Activated CD8-positive, alpha-beta memory T cell treated with anti-CD3 and anti-CD28 coated beads, Interleukin-2, amount 10 ng/mL, durations not matched to agents 7 days and 5 days (primary cell): ENCODE data around the gene STOML3. TPM values are rescaled to one million over a fixed set of nuclear protein-coding genes. Genes with fewer than 3 reads are reported as not detected.
A peak's percentile ranks its signal among the peaks of the same experiment; 100 is the strongest.
"Not testable (repeated sequence)": the region's sequence is repeated elsewhere in the genome, so short reads cannot be mapped to it uniquely, and the experiment has no call there.

Experiments
- ATAC-seq: fragments of 150-1000 bp; cut with Tn5 transposase; one replicate; pipeline ENCODE4 v1.10.0; 2021; ENCODE audit warnings: moderate library complexity
- CTCF ChIA-PET: fragments of 350-600 bp; sonication (Branson Sonifier 250); formaldehyde crosslinking; loops from one replicate; lab custom pipeline; 2021; ENCODE audit warnings: antibody characterized with exemption; lab: Charles Lee
- DNase-seq: peaks from one replicate; pipeline ENCODE4 v3.0.0-alpha.2; 2020
- H3K27ac Mint-ChIP-seq: one replicate; pipeline ENCODE4 v1.8.0; 2021; ENCODE audit warnings: mild to moderate bottlenecking, mixed read lengths
- H3K27me3 Mint-ChIP-seq: one replicate; pipeline ENCODE4 v1.8.0; 2021; ENCODE audit warnings: mixed read lengths
- H3K36me3 Mint-ChIP-seq: one replicate; pipeline ENCODE4 v1.8.0; 2021; ENCODE audit warnings: mild to moderate bottlenecking, mixed read lengths
- H3K4me1 Mint-ChIP-seq: one replicate; pipeline ENCODE4 v1.8.0; 2021; ENCODE audit warnings: mixed read lengths
- H3K4me3 Mint-ChIP-seq: one replicate; pipeline ENCODE4 v1.8.0; 2021; ENCODE audit warnings: mild to moderate bottlenecking, moderate library complexity, mixed read lengths
- H3K9me3 Mint-ChIP-seq: one replicate; pipeline ENCODE4 v1.8.0; 2022; ENCODE audit warnings: low read depth, mixed read lengths
- total RNA-seq, 2 experiments: library from RNA; stranded (reverse); gene quantifications; one replicate each; pipeline ENCODE4 v1.2.3, GENCODE V29; 2021

The STOML3 gene
- total RNA-seq, 2 experiments from 2014 or later, result not detected

GRCh38 chr13:39023316-39023715 is 32.7 kb upstream of the STOML3 start:
- CTCF ChIA-PET, result interaction anchor here (1.1 to 1.6 kb wide), 2 partner anchors 9 to 15 kb away, joined by 3 read pairs; partner anchors contain the start of genes NHLRC3 and PROSER1
- Mint-ChIP-seq H3K36me3 (peaks cover 42% of the 10 kb centered on the region), H3K4me3 (no peak overlapping the region), H3K4me1 (peaks cover 6% of the 10 kb centered on the region), H3K27me3 (no peaks in the 10 kb centered on the region), H3K27ac (no peak overlapping the region), H3K9me3 (no peaks in the 10 kb centered on the region)
- DNase-seq (no peak), ATAC-seq (no peak)

DNA sequence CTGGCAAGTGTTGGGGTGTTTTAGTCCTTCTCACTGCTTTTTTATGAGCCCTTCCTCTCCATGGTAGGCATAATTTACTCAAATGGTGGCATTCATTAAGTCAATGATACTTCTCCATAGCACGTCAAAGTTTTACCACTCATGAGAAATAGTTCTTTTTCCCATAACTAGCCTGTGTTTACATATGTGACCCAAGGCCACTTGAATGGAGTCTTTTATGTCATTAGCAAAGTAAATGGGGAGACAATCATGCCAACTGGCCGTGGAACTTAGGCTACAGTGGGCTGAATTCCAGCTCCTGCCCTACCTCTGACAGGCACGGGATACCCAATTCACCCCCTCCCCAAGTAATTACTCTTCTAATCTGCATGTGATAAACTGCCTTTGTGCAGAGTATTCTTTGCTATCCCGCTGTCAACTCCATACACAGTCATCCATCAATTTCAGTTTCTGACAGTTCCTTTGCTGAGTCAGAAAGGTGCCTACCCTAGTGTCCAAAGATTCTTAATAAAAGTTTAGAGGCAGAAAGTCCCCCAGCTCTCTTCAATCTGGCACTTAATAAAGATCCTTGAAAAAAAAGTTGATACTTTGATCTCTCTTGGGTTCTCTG is 30.3 kb upstream of the STOML3 start:
- H3K36me3 Mint-ChIP-seq, result peaks cover 43% of the 10 kb centered on the region
- H3K27ac Mint-ChIP-seq, result no peak overlapping the region

DNA sequence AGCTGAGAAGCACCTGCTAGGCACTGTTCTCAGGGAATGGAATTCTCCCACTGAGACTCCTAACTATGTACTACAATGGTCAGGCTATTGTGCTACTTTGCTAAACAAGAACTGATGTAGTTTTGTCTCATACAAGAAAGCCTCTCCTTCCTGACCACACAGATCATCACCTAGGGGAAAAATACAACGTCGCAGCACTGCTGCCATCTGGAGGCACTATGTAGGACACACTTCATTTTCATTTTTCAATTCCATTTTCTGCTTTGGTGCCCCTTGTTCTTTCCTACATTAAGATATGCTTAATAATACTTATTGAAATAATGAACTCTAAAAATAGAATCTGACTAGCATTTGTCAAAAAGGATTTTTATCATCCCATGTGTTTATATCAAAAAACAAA is 26.2 kb upstream of the STOML3 start:
- Mint-ChIP-seq H3K27ac (peak overlapping the region; percentile 72), H3K36me3 (peaks cover 56% of the 10 kb centered on the region), H3K4me3 (no peak overlapping the region), H3K9me3 (no peaks in the 10 kb centered on the region), H3K27me3 (no peaks in the 10 kb centered on the region), H3K4me1 (peaks cover 21% of the 10 kb centered on the region)
- DNase-seq (peak; percentile 60), ATAC-seq (peak; percentile 75)
- CTCF ChIA-PET, result interaction anchor here (0.6 to 1.6 kb wide), 4 partner anchors 13 to 82 kb away, joined by 3 to 4 read pairs (median 4); no protein-coding TSS in a partner anchor

More for the DNA sequence above, 30.3 kb upstream of the STOML3 start:
- ATAC-seq (no peak), DNase-seq (no peak)
- H3K9me3 Mint-ChIP-seq, result no peaks in the 10 kb centered on the region
- no peak overlapping the region for H3K4me3 Mint-ChIP-seq
- CTCF ChIA-PET, result interaction anchor here (2.4 kb wide), 1 partner anchor 17 kb away, joined by 7 read pairs; the partner anchor contains the start of genes NHLRC3 and PROSER1
- no peaks in the 10 kb centered on the region for H3K27me3 Mint-ChIP-seq
- peaks cover 21% of the 10 kb centered on the region for H3K4me1 Mint-ChIP-seq

GRCh38 chr13:39016087-39016486 is 25.5 kb upstream of the STOML3 start:
- DNase-seq, result no peak
- no peak overlapping the region for H3K4me3 Mint-ChIP-seq
- no peaks in the 10 kb centered on the region for H3K27me3 Mint-ChIP-seq
- H3K4me1 Mint-ChIP-seq, result peaks cover 21% of the 10 kb centered on the region
- peaks cover 56% of the 10 kb centered on the region for H3K36me3 Mint-ChIP-seq
- ATAC-seq, result peak; percentile 88
- H3K9me3 Mint-ChIP-seq, result no peaks in the 10 kb centered on the region
- H3K27ac Mint-ChIP-seq, result peak overlapping the region; percentile 72
- CTCF ChIA-PET, result interaction anchor here (0.8 to 1.6 kb wide), 4 partner anchors 14 to 35 kb away, joined by 3 to 4 read pairs (median 3); partner anchors contain the start of genes NHLRC3 and PROSER1

DNA sequence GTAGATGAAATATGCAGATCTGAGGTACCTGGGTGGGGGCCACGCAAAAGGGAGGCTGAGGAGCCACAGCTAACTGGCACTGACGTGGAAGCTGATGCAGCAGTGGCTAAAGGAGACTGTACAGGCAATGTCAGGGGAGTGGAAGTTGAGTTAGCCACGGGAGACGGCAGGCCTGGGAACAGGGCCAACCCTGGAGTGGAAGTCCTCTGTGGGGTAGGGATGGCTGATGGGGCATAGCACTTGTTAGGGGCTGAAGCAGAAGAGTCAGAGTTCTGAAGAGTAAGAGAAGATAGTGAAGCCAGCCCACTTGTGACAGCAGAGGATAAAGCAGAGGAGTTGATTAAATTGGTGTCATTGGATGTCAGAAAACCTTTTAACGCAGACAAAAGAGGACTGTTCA is 22.8 kb upstream of the STOML3 start:
- Mint-ChIP-seq H3K4me3 (no peak overlapping the region), H3K27ac (no peak overlapping the region), H3K4me1 (peaks cover 17% of the 10 kb centered on the region), H3K27me3 (no peaks in the 10 kb centered on the region), H3K9me3 (no peaks in the 10 kb centered on the region), H3K36me3 (peaks cover 65% of the 10 kb centered on the region)
- no peak for ATAC-seq
- no peak for DNase-seq
- CTCF ChIA-PET, result no interaction called here

DNA sequence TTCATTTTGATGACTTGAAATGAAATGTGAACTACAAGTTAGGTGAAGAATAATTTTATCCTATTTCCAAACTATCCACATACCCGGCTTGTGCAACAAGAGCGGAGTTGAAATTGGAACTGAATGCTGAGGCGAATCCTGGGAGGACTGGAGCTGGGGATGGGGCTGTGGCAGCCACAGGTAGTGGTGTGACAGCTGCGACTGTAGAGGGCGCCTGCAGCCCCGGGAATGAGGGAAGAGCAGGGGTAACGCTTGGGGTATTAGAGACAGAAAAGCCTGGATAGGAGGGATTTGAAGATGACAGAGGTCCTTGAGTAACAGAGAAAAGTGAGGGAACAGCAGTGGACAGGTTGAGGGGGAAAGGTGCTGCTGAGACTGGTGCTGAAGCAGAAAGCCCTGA is 22.0 kb upstream of the STOML3 start:
- Mint-ChIP-seq H3K4me3 (no peak overlapping the region), H3K27me3 (no peaks in the 10 kb centered on the region), H3K27ac (no peak overlapping the region), H3K9me3 (no peaks in the 10 kb centered on the region), H3K4me1 (peaks cover 9% of the 10 kb centered on the region), H3K36me3 (peaks cover 67% of the 10 kb centered on the region)
- DNase-seq, result no peak
- no peak for ATAC-seq
- CTCF ChIA-PET, result no interaction called here

DNA sequence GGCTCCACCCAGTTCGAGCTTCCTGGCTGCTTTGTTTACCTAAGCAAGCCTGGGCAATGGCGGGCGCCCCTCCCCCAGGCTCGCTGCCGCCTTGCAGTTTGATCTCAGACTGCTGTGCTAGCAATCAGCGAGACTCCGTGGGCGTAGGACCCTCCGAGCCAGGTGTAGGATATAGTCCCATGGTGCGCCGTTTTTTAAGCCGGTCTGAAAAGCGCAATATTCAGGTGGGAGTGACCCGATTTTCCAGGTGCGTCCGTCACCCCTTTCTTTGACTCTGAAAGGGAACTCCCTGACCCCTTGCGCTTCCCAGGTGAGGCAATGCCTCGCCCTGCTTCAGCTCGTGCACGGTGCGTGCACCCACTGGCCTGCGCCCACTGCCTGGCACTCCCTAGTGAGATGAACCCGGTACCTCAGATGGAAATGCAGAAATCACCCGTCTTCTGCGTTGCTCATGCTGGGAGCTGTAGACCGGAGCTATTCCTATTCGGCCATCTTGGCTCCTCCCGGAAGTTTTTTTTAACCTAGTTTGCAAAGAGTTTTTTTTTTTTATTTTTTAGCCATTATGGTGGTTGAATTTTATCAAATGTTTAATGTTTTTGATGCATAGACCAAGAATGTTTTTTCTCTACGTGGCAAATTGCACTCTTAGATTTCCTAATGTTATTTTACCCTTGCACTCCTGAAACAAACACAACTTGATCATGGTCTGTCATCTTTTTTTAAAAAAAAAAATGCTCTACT is 15.9 kb upstream of the STOML3 start:
- DNase-seq, ATAC-seq, H3K27ac Mint-ChIP-seq, H3K4me1 Mint-ChIP-seq, H3K4me3 Mint-ChIP-seq, H3K9me3 Mint-ChIP-seq, CTCF ChIA-PET, H3K27me3 Mint-ChIP-seq: not testable (repeated sequence)
- H3K36me3 Mint-ChIP-seq, result peaks cover 31% of the 10 kb centered on the region

GRCh38 chr13:38998739-38999138 is 8.1 kb upstream of the STOML3 start:
- DNase-seq, result no peak
- H3K27me3 Mint-ChIP-seq, result no peaks in the 10 kb centered on the region
- H3K36me3 Mint-ChIP-seq, result no peaks in the 10 kb centered on the region
- no peak for ATAC-seq
- H3K4me3 Mint-ChIP-seq, result no peak overlapping the region
- CTCF ChIA-PET, result no interaction called here
- H3K27ac Mint-ChIP-seq, result no peak overlapping the region
- no peaks in the 10 kb centered on the region for H3K4me1 Mint-ChIP-seq
- no peaks in the 10 kb centered on the region for H3K9me3 Mint-ChIP-seq

GRCh38 chr13:38993381-38993780 is 2.8 kb upstream of the STOML3 start:
- H3K36me3 Mint-ChIP-seq, result no peaks in the 10 kb centered on the region
- ATAC-seq (no peak), DNase-seq (no peak)
- H3K4me3 Mint-ChIP-seq, result no peak overlapping the region
- H3K4me1 Mint-ChIP-seq, result no peaks in the 10 kb centered on the region
- H3K27ac Mint-ChIP-seq, result no peak overlapping the region
- H3K27me3 Mint-ChIP-seq, result peaks cover 3% of the 10 kb centered on the region
- no peaks in the 10 kb centered on the region for H3K9me3 Mint-ChIP-seq
- CTCF ChIA-PET, result interaction anchor here (1.8 kb wide), 1 partner anchor 24 kb away, joined by 4 read pairs; no protein-coding TSS in a partner anchor

DNA sequence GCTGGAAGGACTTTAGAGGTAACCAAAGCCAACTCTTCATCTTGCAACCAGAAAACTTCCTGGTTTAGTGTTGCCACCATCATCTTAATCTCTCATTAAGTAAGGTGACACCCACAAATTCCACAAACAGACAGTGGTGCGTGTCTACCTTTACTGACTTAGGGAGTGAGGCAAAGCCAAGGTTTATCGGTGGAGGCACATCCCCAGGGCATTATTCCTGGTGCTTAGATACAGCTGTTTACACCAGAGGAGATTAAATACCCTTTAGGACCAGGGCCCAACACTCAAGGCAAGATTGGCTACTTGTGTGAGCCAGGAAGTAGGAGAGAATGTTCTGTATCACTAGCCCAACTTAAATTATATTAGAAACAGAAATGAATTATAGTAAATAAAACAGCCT is 9.5 kb downstream of the STOML3 start:
- H3K27me3 Mint-ChIP-seq, result peaks cover 13% of the 10 kb centered on the region
- ATAC-seq, result no peak

DNA sequence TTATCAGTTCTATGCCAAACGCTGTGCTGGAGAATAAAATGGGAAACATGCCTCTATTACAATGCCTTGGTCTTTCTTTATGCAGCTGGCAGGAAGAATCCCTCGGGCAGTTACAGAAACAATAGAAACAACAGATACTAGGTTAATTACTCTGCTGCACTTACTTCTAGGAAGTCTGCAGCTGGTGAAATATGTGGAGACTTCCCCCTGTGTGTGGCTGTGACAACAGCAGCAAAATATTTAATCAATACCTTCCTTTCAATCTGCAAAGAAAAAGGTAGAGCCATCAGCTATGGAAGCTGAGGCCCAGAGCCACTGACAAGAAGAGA is 9.9 kb downstream of the STOML3 start:
- Mint-ChIP-seq H3K4me3 (no peak overlapping the region), H3K9me3 (no peaks in the 10 kb centered on the region), H3K36me3 (no peaks in the 10 kb centered on the region), H3K27ac (no peak overlapping the region), H3K27me3 (peaks cover 13% of the 10 kb centered on the region), H3K4me1 (no peaks in the 10 kb centered on the region)
- CTCF ChIA-PET, result no interaction called here
- ATAC-seq, result no peak
- no peak for DNase-seq

More for the DNA sequence above, 9.5 kb downstream of the STOML3 start:
- no peak overlapping the region for H3K27ac Mint-ChIP-seq
- no peaks in the 10 kb centered on the region for H3K36me3 Mint-ChIP-seq
- no peak overlapping the region for H3K4me3 Mint-ChIP-seq
- H3K9me3 Mint-ChIP-seq, result no peaks in the 10 kb centered on the region
- H3K4me1 Mint-ChIP-seq, result no peaks in the 10 kb centered on the region
- CTCF ChIA-PET, result no interaction called here
- DNase-seq, result no peak

DNA sequence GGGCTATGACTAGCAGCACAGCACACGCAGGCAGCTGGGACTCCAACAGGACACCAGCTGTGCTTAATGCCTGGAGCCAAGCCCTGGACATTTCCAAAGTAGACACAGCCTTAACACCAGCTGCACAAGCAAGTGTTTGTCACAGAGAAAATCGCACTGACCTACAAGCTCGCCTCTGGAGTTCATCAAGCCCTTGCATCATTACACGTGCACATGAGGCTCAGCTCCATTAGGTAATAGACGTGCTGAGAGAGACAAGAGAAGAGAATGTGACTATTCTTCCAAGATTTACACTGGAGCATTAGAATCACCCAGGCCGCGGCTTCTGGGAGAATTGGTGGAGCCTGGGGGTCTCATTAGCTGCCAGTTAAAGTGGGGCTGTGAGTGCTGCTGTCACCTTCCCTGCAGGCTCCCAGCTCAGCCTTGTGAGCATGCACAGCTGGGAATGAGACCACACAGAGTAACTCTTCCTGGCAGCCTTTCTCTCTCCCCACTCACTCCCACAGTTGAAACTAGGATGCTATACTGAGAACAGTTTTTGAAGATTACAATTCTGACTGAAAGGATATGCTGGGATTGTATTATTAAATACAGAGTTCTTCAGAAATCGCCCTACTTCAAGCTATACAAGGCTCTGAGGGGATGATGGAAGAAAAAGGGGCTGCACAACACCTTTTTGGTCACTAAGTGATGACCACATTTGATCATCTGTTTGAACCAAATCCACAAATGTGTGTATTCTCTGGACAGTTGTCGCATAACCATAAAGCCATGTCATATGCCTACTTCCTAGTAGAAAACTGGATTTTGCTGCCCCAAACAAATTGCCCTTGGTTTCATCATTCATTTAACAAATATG is 10.5 kb downstream of the STOML3 start:
- H3K27me3 Mint-ChIP-seq, result peaks cover 13% of the 10 kb centered on the region
- no peaks in the 10 kb centered on the region for H3K4me1 Mint-ChIP-seq
- ATAC-seq (no peak), DNase-seq (no peak)
- H3K36me3 Mint-ChIP-seq, result no peaks in the 10 kb centered on the region
- no peaks in the 10 kb centered on the region for H3K9me3 Mint-ChIP-seq
- no peak overlapping the region for H3K4me3 Mint-ChIP-seq
- CTCF ChIA-PET, result no interaction called here
- no peak overlapping the region for H3K27ac Mint-ChIP-seq

- no peaks in the 10 kb centered on the region for H3K9me3 Mint-ChIP-seq
- DNase-seq (no peak), ATAC-seq (no peak)
- H3K27ac Mint-ChIP-seq, result no peak overlapping the region
- CTCF ChIA-PET, result no interaction called here
- no peaks in the 10 kb centered on the region for H3K4me1 Mint-ChIP-seq
- no peaks in the 10 kb centered on the region for H3K36me3 Mint-ChIP-seq
- no peak overlapping the region for H3K4me3 Mint-ChIP-seq
- no peaks in the 10 kb centered on the region for H3K27me3 Mint-ChIP-seq
These were observed 20.1 kb downstream of the STOML3 start for GRCh38 chr13:38970380-38971051.
